Measurements from ENCODE around the gene TRAPPC12. TPM values are rescaled to one million over a fixed set of nuclear protein-coding genes. Genes with fewer than 3 reads are reported as not detected.

Gene TRAPPC12
- total RNA-seq, 3 donors from 2014 or later, result 52.5 to 89.6 (median 69.2) TPM

- no peak for TF ChIP-seq CTCF (IDR thresholded peaks at IDR 0.05)
- no peak for TF ChIP-seq POLR2AphosphoS5 (IDR thresholded peaks at IDR 0.05)
- TF ChIP-seq POLR2A (IDR thresholded peaks at IDR 0.05), result no peak
- no peak for DNase-seq (ENCODE audit: low spot score in 2 of 2)
- H3K9me3 ChIP-seq, result no peaks in the 10 kb centered on the region
- intact Hi-C loops (cut with DNase I; ENCODE audit: low total_unique reads), result loop anchor here (5.0 kb wide), 1 partner anchor 465 kb away; no protein-coding TSS in a partner anchor
- H3K27ac ChIP-seq, result no peak overlapping the region
- no peak overlapping the region for H3K4me3 ChIP-seq
- H3K4me1 ChIP-seq, result no peaks in the 10 kb centered on the region
- H3K36me3 ChIP-seq, result no peaks in the 10 kb centered on the region
- no peaks in the 10 kb centered on the region for H3K27me3 ChIP-seq
These were observed 97.5 kb downstream of the TRAPPC12 start for GRCh38 chr2:3476985-3477327.

- no peak for DNase-seq (ENCODE audit: low spot score in 2 of 2)
- Histone ChIP-seq H3K36me3 (no peaks in the 10 kb centered on the region), H3K9me3 (no peaks in the 10 kb centered on the region), H3K4me1 (no peaks in the 10 kb centered on the region), H3K4me3 (no peak overlapping the region), H3K27ac (no peak overlapping the region), H3K27me3 (no peaks in the 10 kb centered on the region)
- no peak for TF ChIP-seq POLR2AphosphoS5 (IDR thresholded peaks at IDR 0.05)
- no peak for TF ChIP-seq CTCF (IDR thresholded peaks at IDR 0.05)
- TF ChIP-seq POLR2A (IDR thresholded peaks at IDR 0.05), result no peak
- intact Hi-C loops (cut with DNase I; ENCODE audit: low total_unique reads), result loop anchor here (5.0 kb wide), 1 partner anchor 467 kb away; no protein-coding TSS in a partner anchor
These were observed 99.4 kb downstream of the TRAPPC12 start for GRCh38 chr2:3478846-3479385.

- Histone ChIP-seq H3K27me3 (no peaks in the 10 kb centered on the region), H3K27ac (no peak overlapping the region), H3K9me3 (no peaks in the 10 kb centered on the region), H3K36me3 (no peaks in the 10 kb centered on the region), H3K4me3 (no peak overlapping the region), H3K4me1 (no peaks in the 10 kb centered on the region)
- intact Hi-C loops (cut with DNase I; ENCODE audit: low total_unique reads), result loop anchor here (5.0 kb wide), 1 partner anchor 467 kb away; no protein-coding TSS in a partner anchor
- no peak for TF ChIP-seq POLR2A (IDR thresholded peaks at IDR 0.05)
- no peak for TF ChIP-seq POLR2AphosphoS5 (IDR thresholded peaks at IDR 0.05)
- no peak for TF ChIP-seq CTCF (IDR thresholded peaks at IDR 0.05)
- DNase-seq (ENCODE audit: low spot score in 2 of 2), result no peak
These were observed 100.2 kb downstream of the TRAPPC12 start for GRCh38 chr2:3479430-3480320.

- TF ChIP-seq POLR2A (IDR thresholded peaks at IDR 0.05) (no peak), POLR2AphosphoS5 (IDR thresholded peaks at IDR 0.05) (no peak), CTCF (IDR thresholded peaks at IDR 0.05) (no peak)
- H3K27ac ChIP-seq, result no peak overlapping the region
- no peaks in the 10 kb centered on the region for H3K27me3 ChIP-seq
- no peaks in the 10 kb centered on the region for H3K4me1 ChIP-seq
- H3K4me3 ChIP-seq, result no peak overlapping the region
- intact Hi-C loops (cut with DNase I; ENCODE audit: low total_unique reads), result no loop called here
- H3K36me3 ChIP-seq, result no peaks in the 10 kb centered on the region
- no peaks in the 10 kb centered on the region for H3K9me3 ChIP-seq
- DNase-seq (ENCODE audit: low spot score in 2 of 2), result no peak
These were observed 101.0 kb downstream of the TRAPPC12 start for GRCh38 chr2:3480352-3481010.

GRCh38 chr2:3481011-3481400 lies 101.5 kb downstream of the TRAPPC12 start:
- DNase-seq (ENCODE audit: low spot score in 2 of 2), result no peak
- no peaks in the 10 kb centered on the region for H3K9me3 ChIP-seq
- no peaks in the 10 kb centered on the region for H3K36me3 ChIP-seq
- H3K27ac ChIP-seq, result no peak overlapping the region
- intact Hi-C loops (cut with DNase I; ENCODE audit: low total_unique reads), result no loop called here
- H3K4me3 ChIP-seq, result no peak overlapping the region
- TF ChIP-seq POLR2A (IDR thresholded peaks at IDR 0.05) (no peak), CTCF (IDR thresholded peaks at IDR 0.05) (no peak), POLR2AphosphoS5 (IDR thresholded peaks at IDR 0.05) (no peak)
- H3K27me3 ChIP-seq, result no peaks in the 10 kb centered on the region
- H3K4me1 ChIP-seq, result no peaks in the 10 kb centered on the region
